HepG2 (cell line): ENCODE measurements around the gene TMED6. TPM values are rescaled to one million over a fixed set of nuclear protein-coding genes. Genes with fewer than 3 reads are reported as not detected.

Experiments used
- HNRNPUL1 ChIP-seq: fragments of 200-400 bp; formaldehyde crosslinking; IDR thresholded peaks from 2 replicates; pipeline ENCODE4 v1.6.1; 2017; ENCODE audit warnings: low read depth, mild to moderate bottlenecking, low read length, moderate library complexity
- IKZF4 ChIP-seq: sonication (generic); formaldehyde crosslinking; IDR thresholded peaks from 2 replicates; pipeline ENCODE4 v1.5.1; 2020; ENCODE audit warnings: borderline replicate concordance, mild to moderate bottlenecking, low read depth, missing genetic modification reagents; ENCODE audit errors: not compliant biosample characterization
- KMT2A ChIP-seq: sonication (generic); formaldehyde crosslinking; IDR thresholded peaks from 2 replicates; pipeline ENCODE4 v1.4.0; 2020; ENCODE audit warnings: missing genetic modification reagents
- NFE2L1 ChIP-seq: sonication (generic); formaldehyde crosslinking; IDR thresholded peaks from 2 replicates; pipeline ENCODE4 v1.4.0; 2020; ENCODE audit warnings: missing genetic modification reagents, mild to moderate bottlenecking, borderline replicate concordance
- RBFOX2 ChIP-seq: fragments of 200-400 bp; formaldehyde crosslinking; IDR thresholded peaks from 2 replicates; pipeline ENCODE4 v1.6.1; 2017; ENCODE audit warnings: low read depth, mild to moderate bottlenecking, low read length
- RXRA ChIP-seq: sonication (generic); formaldehyde crosslinking; IDR thresholded peaks from 2 replicates; pipeline ENCODE4 v1.5.1; 2020; ENCODE audit warnings: missing genetic modification reagents
- TAF15 ChIP-seq: fragments of 200-400 bp; formaldehyde crosslinking; IDR thresholded peaks from one replicate; pipeline ENCODE4 v1.6.1; 2018; ENCODE audit warnings: mild to moderate bottlenecking, low read depth, low read length; ENCODE audit not compliant: poor library complexity, severe bottlenecking
- ZBTB34 ChIP-seq: sonication (generic); formaldehyde crosslinking; IDR thresholded peaks from 2 replicates; pipeline ENCODE4 v1.8.0; 2022; ENCODE audit warnings: mild to moderate bottlenecking, missing genetic modification reagents
- ZC3H4 ChIP-seq: sonication (generic); formaldehyde crosslinking; IDR thresholded peaks from 2 replicates; pipeline ENCODE4 v1.4.0; 2020; ENCODE audit warnings: missing genetic modification reagents, borderline replicate concordance
- ZNF547 ChIP-seq: sonication (generic); formaldehyde crosslinking; IDR thresholded peaks from 2 replicates; pipeline ENCODE4 v1.5.1; 2020; ENCODE audit warnings: mild to moderate bottlenecking, missing genetic modification reagents
- ZNF552 ChIP-seq: sonication (generic); formaldehyde crosslinking; IDR thresholded peaks from 2 replicates; pipeline ENCODE4 v1.9.0; 2022; ENCODE audit warnings: missing genetic modification reagents, mild to moderate bottlenecking, borderline replicate concordance
- ZNF580 ChIP-seq: IDR thresholded peaks from 2 replicates; pipeline ENCODE4 v1.6.1; 2016; ENCODE audit warnings: low read depth, borderline replicate concordance
- ZUFSP ChIP-seq: sonication (generic); formaldehyde crosslinking; IDR thresholded peaks from 2 replicates; pipeline ENCODE4 v1.9.0; 2021; ENCODE audit warnings: missing genetic modification reagents, mild to moderate bottlenecking, borderline replicate concordance
- polyA plus RNA-seq, 8 experiments: library from polyadenylated mRNA; depleted of rRNA in 3 of 8; stranded (reverse) in 7 of 8; unstranded in 1 of 8; fragments of >200 nt; fragmentation: Illumina TruSeq in 4 of 8; extraction: Trizol in 4 of 8; gene quantifications; 2 replicates each; pipeline versions ENCODE4 v1.2.1 to v1.2.3, GENCODE V29; 2011 to 2016; ENCODE audit warnings: low read depth in 4 of 8, missing spikeins in 1 of 8, mixed read lengths in 1 of 8; ENCODE audit not compliant: insufficient read depth in 1 of 8
- total RNA-seq, 5 experiments: library from RNA; depleted of rRNA; stranded (reverse); fragments of >200 nt; fragmentation: Illumina TruSeq; extraction: Trizol; gene quantifications; 2 replicates each; pipeline ENCODE4 v1.2.3, GENCODE V29; 2016; ENCODE audit warnings: low read depth in 1 of 5
- TF ChIP-seq, protein P1 (sequence below): sonication (generic); formaldehyde crosslinking; IDR thresholded peaks from 2 replicates; pipeline ENCODE4 v1.4.0; 2020; ENCODE audit warnings: missing genetic modification reagents, borderline replicate concordance
- TF ChIP-seq, protein P2 (sequence below): IDR thresholded peaks from 2 replicates; pipeline ENCODE4 v1.6.1; 2016; ENCODE audit warnings: low read depth, missing genetic modification reagents, missing compliant biosample characterization

TMED6 gene
- total and polyA plus RNA-seq, 2 of the 13 experiments (the other 11 are each of a cell fraction or from before 2014, with no cell fraction given): 9.8 to 14.4 TPM

DNA sequence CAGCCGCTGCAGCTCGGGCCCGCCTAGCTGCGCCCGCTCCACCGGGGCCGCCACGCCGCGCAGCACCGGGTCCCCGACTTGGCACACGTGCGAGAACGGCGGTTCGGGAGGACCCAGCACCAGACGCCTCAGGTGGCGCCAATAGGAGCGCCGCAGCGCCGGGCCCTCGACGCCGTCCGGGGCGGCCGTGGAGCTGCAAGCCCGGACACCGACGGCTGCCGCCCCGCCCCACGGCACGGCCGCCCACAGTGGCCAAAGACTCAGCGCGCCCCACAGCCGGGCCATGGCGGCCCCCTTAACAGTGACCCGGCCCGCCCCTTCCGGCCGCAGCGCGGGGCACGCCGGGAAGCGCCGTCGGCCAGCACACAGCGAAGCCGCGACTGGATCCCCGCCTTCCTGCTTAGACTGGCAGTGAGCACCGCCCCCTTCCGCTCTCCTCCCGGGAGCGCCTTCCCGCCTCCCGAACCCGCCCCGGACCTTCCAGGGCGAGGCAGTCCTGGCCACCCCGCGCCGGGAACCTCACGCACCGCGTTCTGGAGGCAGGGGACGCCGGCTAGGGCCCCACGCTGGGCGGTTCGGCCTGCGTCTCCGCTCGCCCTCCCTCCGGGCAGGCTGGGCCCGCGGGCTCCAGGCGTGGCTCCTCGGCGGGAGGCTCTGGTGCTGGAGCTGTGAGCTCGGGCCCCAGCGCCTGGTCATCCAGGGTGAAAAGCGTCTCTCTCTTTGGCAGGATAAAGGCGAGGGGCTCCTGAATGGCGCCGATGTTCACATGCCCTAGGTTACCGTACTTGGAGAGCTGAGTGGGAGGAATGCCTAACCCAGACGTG lies 21.1 kb downstream of the TMED6 start, which contains the start of gene PDF (continued):
- TF ChIP-seq KMT2A (CRISPR knock-in tag) (peak; percentile 98), HNRNPUL1 (0 out of 2 replicates have a peak, but pooled peaks have one; percentile 75), ZNF547 (CRISPR knock-in tag) (peak; percentile 85), RBFOX2 (peak; percentile 99), ZBTB34 (CRISPR knock-in tag) (no peak), IKZF4 (peak; percentile 42), ZNF552 (CRISPR knock-in tag) (no peak), TAF15 (peak; percentile 76), ZC3H4 (no peak), NFE2L1 (CRISPR knock-in tag) (peak; percentile 83; the same call in 1 of the 2 replicates), ZNF580 (CRISPR knock-in tag) (0 out of 2 replicates have a peak, but pooled peaks have one; percentile 87), ZUFSP (CRISPR knock-in tag) (0 out of 2 replicates have a peak, but pooled peaks have one; percentile 78), RXRA (CRISPR knock-in tag) (peak; percentile 80)
- TF ChIP-seq, protein P1, sequence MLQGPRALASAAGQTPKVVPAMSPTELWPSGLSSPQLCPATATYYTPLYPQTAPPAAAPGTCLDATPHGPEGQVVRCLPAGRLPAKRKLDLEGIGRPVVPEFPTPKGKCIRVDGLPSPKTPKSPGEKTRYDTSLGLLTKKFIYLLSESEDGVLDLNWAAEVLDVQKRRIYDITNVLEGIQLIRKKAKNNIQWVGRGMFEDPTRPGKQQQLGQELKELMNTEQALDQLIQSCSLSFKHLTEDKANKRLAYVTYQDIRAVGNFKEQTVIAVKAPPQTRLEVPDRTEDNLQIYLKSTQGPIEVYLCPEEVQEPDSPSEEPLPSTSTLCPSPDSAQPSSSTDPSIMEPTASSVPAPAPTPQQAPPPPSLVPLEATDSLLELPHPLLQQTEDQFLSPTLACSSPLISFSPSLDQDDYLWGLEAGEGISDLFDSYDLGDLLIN: peak; percentile 84; the same call in 1 of the 2 replicates
- TF ChIP-seq, protein P2, sequence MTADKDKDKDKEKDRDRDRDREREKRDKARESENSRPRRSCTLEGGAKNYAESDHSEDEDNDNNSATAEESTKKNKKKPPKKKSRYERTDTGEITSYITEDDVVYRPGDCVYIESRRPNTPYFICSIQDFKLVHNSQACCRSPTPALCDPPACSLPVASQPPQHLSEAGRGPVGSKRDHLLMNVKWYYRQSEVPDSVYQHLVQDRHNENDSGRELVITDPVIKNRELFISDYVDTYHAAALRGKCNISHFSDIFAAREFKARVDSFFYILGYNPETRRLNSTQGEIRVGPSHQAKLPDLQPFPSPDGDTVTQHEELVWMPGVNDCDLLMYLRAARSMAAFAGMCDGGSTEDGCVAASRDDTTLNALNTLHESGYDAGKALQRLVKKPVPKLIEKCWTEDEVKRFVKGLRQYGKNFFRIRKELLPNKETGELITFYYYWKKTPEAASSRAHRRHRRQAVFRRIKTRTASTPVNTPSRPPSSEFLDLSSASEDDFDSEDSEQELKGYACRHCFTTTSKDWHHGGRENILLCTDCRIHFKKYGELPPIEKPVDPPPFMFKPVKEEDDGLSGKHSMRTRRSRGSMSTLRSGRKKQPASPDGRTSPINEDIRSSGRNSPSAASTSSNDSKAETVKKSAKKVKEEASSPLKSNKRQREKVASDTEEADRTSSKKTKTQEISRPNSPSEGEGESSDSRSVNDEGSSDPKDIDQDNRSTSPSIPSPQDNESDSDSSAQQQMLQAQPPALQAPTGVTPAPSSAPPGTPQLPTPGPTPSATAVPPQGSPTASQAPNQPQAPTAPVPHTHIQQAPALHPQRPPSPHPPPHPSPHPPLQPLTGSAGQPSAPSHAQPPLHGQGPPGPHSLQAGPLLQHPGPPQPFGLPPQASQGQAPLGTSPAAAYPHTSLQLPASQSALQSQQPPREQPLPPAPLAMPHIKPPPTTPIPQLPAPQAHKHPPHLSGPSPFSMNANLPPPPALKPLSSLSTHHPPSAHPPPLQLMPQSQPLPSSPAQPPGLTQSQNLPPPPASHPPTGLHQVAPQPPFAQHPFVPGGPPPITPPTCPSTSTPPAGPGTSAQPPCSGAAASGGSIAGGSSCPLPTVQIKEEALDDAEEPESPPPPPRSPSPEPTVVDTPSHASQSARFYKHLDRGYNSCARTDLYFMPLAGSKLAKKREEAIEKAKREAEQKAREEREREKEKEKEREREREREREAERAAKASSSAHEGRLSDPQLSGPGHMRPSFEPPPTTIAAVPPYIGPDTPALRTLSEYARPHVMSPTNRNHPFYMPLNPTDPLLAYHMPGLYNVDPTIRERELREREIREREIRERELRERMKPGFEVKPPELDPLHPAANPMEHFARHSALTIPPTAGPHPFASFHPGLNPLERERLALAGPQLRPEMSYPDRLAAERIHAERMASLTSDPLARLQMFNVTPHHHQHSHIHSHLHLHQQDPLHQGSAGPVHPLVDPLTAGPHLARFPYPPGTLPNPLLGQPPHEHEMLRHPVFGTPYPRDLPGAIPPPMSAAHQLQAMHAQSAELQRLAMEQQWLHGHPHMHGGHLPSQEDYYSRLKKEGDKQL: peak; percentile 20; the same call in 1 of the 2 replicates
